ENCODE results near the gene SENP5. TPM values are rescaled to one million over a fixed set of nuclear protein-coding genes. Genes with fewer than 3 reads are reported as not detected.
A peak's percentile ranks its signal among the peaks of the same experiment; 100 is the strongest.

Gene SENP5
- total RNA-seq, 1 experiment from 2014 or later = 54.0 TPM

DNA sequence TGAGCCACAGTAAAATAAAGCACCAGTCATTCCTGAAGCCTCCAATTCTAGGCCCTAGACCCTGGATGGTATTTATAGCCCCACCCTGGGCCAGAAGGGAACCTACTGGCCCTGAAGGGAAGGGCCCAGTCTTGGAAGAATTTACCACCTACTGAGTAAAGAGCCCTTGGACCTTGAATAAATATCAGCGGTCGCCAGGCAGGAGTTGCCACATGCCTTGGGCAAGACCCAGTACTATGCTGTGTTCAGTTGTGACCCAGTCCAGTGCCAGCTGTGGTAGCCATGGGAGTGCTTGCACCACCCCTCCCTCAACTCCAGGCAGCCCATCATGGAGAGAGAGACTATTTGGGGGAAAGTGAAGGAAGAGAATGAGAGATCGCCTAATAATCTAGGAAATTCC, 47.7 kb downstream of the SENP5 start:
- Histone ChIP-seq H3K27ac (no peak overlapping the region), H3K36me3 (peaks cover 27% of the 10 kb centered on the region), H3K4me1 (no peaks in the 10 kb centered on the region), H3K9me3 (replicated peaks) (no peaks in the 10 kb centered on the region), H3K27me3 (no peaks in the 10 kb centered on the region), H3K4me3 (no peak overlapping the region)
- no peak for DNase-seq

DNA sequence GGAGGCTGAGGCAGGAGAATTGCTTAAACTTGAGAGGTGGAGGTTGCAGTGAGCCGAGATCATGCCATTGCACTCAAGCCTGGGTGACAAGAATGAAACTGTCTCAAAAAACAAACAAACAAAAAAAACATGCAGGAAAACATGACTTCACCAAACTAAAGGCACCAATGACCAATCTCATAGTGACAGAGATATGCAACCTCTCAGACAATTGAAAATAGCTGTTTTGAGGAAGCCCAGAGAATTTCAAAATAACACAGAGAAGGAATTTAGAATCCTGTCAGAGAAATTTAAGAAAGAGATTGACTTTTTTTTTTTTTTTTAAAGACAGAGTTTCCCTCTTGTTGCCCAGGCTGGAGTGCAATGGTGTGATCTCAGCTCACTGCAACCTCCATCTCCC, 48.5 kb downstream of the SENP5 start:
- DNase-seq = no peak

DNA sequence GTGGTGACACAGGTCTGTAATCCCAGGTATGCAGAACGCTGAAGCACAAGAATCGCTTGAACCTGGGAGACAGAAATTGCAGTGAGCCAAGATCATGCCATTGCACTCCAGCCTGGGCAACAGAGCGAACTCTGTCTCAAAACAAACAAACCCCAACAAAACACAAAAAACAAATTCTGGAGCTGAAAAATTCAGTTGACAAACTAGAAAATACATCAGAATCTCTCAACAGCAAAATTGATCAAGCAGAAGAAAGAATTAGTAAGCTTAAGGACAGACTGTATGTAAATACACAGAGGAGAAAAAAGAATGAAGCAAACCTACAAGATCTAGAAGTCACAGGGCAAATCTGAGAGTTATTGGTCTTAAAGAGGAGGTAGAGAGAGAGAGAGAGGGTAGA, 49.3 kb downstream of the SENP5 start:
- Histone ChIP-seq H3K36me3 (peaks cover 31% of the 10 kb centered on the region), H3K27me3 (no peaks in the 10 kb centered on the region), H3K4me1 (no peaks in the 10 kb centered on the region), H3K9me3 (replicated peaks) (no peaks in the 10 kb centered on the region), H3K27ac (no peak overlapping the region), H3K4me3 (no peak overlapping the region)
- no peak for DNase-seq

More for the DNA sequence above, 48.5 kb downstream of the SENP5 start:
- no peaks in the 10 kb centered on the region for H3K27me3 ChIP-seq
- no peak overlapping the region for H3K4me3 ChIP-seq
- H3K9me3 ChIP-seq (replicated peaks) = no peaks in the 10 kb centered on the region
- no peak overlapping the region for H3K27ac ChIP-seq
- H3K4me1 ChIP-seq = no peaks in the 10 kb centered on the region
- peaks cover 27% of the 10 kb centered on the region for H3K36me3 ChIP-seq

DNA sequence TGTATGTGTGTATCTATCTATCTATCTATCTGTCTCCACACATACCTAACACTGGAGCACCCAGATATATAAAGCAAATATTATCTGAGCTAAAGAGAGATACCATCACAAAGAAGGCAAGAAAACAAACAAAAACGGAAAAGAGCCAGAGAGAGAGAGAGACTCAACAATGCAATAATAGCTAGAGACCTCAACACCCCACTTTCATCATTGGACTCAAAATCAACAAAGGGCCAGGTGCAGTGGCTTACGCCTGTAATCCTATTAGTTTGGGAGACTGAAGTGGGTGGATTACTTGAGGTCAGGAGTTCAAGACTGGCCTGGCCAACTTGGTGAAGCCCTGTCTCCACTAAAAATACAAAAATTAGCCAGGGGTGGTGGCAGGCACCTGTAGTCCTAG, 51.2 kb downstream of the SENP5 start:
- H3K27me3 ChIP-seq = no peaks in the 10 kb centered on the region
- no peaks in the 10 kb centered on the region for H3K4me1 ChIP-seq
- H3K36me3 ChIP-seq = peaks cover 41% of the 10 kb centered on the region
- H3K27ac ChIP-seq = no peak overlapping the region
- no peaks in the 10 kb centered on the region for H3K9me3 ChIP-seq (replicated peaks)
- no peak overlapping the region for H3K4me3 ChIP-seq
- peak in 1 of 2 experiments; percentile 17 for DNase-seq

DNA sequence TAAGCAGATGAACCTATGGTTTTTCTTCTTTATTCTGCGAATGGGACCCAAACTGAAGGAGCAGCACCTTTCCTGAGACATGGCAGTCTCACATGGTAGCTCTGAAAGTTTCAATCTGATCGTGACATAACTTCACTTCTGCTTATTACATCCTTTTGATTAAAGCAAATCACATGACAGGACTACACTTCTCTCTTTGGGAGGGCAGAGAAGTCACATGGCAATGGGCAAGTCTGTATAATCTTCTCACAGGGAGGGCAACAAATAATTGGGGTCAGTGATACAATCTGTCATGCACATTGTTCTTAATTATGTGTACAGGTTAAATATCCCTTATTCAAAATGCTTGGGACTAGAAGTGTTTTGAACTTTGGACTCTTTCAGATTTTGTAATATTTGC, 53.0 kb downstream of the SENP5 start:
- no peak overlapping the region for H3K4me3 ChIP-seq
- peaks cover 27% of the 10 kb centered on the region for H3K36me3 ChIP-seq
- no peak for DNase-seq

DNA sequence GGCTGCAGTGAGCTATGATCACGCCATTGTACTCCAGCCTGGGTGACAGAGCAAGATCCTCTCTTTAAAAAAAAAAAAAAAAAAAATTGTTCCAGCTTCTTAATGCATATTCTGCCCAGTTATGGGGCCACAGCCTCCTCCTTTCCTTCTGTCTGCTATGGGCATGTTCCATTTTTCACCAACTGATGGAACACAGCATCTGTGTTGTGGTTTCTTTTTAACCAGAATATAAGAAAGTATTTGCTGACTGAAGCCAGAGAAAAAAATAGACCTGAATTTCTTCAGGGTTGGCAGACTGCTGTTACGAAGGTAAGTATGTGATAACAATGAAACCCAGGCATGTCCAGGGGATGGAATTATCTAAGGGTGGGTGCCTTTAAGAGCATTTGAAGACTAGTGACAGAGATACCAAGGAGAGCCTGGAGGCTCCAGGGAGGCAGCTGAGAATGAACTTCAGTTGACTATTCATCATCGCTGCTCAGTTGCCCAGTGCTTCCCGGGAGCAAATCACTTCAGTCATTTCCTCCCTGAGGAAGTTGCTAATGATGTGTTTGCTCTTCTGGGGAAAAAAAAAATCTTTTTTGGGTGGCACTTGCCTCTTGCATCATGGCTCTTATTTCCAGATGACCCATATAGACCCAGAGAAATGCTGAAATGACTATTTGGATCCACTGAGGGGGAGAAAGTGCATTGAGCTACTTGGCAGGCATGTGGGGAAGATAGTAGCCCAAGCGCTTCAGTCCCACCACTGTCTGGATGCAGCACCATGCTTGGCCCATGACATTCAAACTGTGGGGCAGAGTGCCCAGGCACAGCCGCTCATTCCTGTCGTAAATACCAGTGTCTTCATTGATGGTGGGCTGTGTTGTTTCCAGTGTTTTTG, 60.1 kb downstream of the SENP5 start:
- no peaks in the 10 kb centered on the region for H3K4me1 ChIP-seq
- no peak for DNase-seq
- H3K27ac ChIP-seq = no peak overlapping the region
- no peaks in the 10 kb centered on the region for H3K27me3 ChIP-seq
- H3K4me3 ChIP-seq = no peak overlapping the region
- peaks cover 18% of the 10 kb centered on the region for H3K36me3 ChIP-seq
- no peaks in the 10 kb centered on the region for H3K9me3 ChIP-seq (replicated peaks)

More for the DNA sequence above, 53.0 kb downstream of the SENP5 start:
- Histone ChIP-seq H3K27ac (no peak overlapping the region), H3K27me3 (no peaks in the 10 kb centered on the region), H3K4me1 (no peaks in the 10 kb centered on the region), H3K9me3 (replicated peaks) (no peaks in the 10 kb centered on the region)

DNA sequence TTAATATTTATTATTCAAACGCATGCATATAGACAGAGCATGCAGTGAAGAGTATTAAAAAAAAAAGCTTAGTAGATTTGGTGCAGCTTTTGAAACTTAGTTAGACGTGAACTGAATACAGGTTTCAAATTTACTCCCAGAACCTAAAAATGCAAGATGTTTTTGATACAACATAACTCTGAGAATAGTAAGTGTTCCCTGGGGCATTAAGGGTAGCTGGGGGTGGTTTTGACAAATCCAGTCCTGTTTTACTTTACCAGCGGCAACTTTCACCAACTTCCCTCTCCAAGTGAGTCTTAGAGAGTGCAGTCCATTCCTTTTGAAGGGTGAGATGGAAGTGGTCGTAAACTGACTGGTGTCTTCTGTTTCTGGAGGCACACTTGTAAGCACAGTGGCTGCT, 63.4 kb downstream of the SENP5 start:
- H3K36me3 ChIP-seq = peaks cover 37% of the 10 kb centered on the region
- no peak overlapping the region for H3K4me3 ChIP-seq
- no peaks in the 10 kb centered on the region for H3K27me3 ChIP-seq
- H3K9me3 ChIP-seq (replicated peaks) = no peaks in the 10 kb centered on the region
- no peak overlapping the region for H3K27ac ChIP-seq
- no peaks in the 10 kb centered on the region for H3K4me1 ChIP-seq
- DNase-seq = no peak

DNA sequence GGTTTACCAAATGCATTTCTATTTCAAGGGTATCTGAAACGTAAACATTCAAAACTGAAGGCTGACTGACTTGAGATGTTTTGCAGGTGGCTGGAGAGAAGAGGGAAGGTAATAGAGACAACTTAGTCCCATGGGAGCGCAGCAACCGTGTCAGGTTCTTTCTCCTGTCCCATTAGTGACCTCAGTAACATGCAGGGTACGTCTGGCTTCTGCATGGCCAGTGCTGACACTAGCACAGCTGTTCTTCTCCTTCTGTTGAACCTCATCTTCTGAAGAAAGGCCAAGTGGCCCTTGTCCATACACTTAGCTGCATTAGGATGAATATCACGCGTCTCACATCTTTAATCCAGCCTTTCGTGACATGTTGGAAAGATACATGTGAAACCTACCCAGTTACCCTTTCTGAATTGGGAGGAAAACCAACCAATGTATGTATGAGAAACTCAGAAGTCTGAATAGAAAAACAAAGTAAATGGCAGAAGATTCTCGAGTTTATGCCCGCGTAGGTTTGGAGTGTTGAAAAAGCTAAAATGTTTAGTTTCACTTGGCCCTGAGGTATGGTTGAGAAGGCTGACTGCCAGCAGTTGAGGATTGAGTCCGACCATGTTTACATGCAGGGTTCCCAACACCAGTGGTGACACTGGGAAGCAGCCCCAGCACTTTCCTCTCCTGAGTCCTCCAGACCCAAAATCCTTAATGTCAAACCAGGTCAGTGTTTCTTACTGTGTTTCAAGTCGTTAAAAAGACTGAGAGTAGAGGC, 64.3 kb downstream of the SENP5 start:
- Histone ChIP-seq H3K4me3 (no peak overlapping the region), H3K36me3 (peaks cover 46% of the 10 kb centered on the region), H3K27ac (no peak overlapping the region), H3K9me3 (replicated peaks) (no peaks in the 10 kb centered on the region), H3K4me1 (no peaks in the 10 kb centered on the region), H3K27me3 (no peaks in the 10 kb centered on the region)
- no peak for DNase-seq

DNA sequence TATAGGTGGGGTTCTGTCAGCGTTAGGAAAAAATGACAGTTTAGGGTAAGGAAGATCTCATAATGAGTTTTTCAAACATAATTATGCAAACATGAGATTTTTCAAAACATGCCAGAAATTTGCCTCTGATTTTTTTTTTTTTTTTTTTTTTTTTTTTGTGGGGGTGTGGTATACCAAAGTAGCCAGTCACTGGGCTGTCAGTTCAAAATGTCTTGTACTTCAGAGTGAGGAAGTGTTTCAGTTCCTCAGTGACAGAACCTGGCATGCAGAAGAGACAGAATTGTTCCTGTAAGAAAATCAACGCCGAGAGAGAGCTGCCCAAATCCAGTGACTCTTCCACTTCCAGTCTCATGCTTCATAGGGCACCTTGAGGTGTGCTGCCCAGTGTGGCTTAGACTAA, 64.9 kb downstream of the SENP5 start:
- DNase-seq = no peak
- H3K36me3 ChIP-seq = peaks cover 52% of the 10 kb centered on the region
- no peaks in the 10 kb centered on the region for H3K27me3 ChIP-seq
- H3K9me3 ChIP-seq (replicated peaks) = no peaks in the 10 kb centered on the region
- no peaks in the 10 kb centered on the region for H3K4me1 ChIP-seq
- H3K27ac ChIP-seq = no peak overlapping the region
- H3K4me3 ChIP-seq = no peak overlapping the region

DNA sequence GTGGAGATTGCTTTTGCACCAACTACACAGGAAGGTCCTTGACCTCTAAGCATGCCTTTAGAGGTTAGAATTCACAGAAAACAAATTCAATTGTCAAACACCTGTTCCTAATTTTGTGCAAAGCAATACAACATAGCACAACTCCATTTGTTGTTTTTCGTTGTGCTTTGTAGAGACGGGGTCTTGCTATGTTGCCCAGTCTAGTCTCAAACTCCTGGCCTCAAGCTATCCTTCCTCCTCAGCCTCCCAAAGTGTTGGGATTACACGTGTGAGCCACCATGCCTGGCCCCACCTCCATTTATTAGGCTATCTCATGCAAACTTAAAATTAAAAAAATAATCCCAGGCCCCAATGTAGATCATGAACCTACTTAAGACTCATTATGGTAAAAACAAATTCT, 68.6 kb downstream of the SENP5 start:
- H3K27ac ChIP-seq = no peak overlapping the region
- H3K4me3 ChIP-seq = no peak overlapping the region
- no peak for DNase-seq
- no peaks in the 10 kb centered on the region for H3K9me3 ChIP-seq (replicated peaks)
- H3K4me1 ChIP-seq = no peaks in the 10 kb centered on the region
- no peaks in the 10 kb centered on the region for H3K27me3 ChIP-seq
- H3K36me3 ChIP-seq = peaks cover 66% of the 10 kb centered on the region

DNA sequence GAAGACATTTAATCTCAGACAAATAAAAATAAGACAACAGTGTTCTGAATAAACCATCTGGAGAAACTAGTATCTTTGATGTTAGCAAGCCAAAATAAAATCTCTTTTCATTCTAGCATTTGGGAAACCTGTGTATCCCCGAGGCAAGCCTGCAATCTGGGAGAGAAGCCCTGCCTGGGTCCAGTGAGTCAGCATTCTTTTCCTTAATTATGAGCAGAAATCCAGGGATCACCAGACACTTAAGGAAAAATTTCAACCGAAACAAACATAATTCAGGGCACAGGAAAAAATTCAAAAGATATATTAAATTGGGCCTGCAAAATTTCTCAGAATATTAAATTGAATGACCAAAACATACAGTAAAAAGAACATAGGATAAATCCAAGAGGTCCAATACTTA, 70.4 kb downstream of the SENP5 start:
- Histone ChIP-seq H3K36me3 (peaks cover 56% of the 10 kb centered on the region), H3K4me1 (no peaks in the 10 kb centered on the region), H3K4me3 (no peak overlapping the region), H3K9me3 (replicated peaks) (no peaks in the 10 kb centered on the region), H3K27me3 (no peaks in the 10 kb centered on the region), H3K27ac (no peak overlapping the region)
- DNase-seq = no peak

DNA sequence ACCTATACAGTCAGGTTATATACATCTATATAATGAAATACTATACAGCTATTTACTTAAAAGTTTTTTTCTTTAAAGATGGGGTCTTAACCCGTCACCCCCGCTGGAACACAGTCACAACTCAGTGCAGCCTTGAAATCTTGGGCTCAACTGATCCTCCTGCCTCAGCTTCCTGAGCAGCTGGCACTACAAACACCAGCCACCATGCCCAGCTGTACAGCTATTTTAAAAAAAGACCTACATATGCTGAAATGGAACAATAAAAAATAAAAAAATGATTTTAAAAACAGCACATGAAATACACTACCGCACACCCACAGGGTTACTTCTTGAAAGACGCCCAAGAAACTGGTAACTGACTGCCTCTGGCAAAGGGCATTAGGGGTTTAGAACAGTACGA, 70.9 kb downstream of the SENP5 start:
- Histone ChIP-seq H3K27me3 (no peaks in the 10 kb centered on the region), H3K9me3 (replicated peaks) (no peaks in the 10 kb centered on the region), H3K27ac (no peak overlapping the region), H3K4me3 (no peak overlapping the region), H3K4me1 (peaks cover 3% of the 10 kb centered on the region; the same call in 1 of the 2 replicates), H3K36me3 (peaks cover 54% of the 10 kb centered on the region)
- DNase-seq = no peak

DNA sequence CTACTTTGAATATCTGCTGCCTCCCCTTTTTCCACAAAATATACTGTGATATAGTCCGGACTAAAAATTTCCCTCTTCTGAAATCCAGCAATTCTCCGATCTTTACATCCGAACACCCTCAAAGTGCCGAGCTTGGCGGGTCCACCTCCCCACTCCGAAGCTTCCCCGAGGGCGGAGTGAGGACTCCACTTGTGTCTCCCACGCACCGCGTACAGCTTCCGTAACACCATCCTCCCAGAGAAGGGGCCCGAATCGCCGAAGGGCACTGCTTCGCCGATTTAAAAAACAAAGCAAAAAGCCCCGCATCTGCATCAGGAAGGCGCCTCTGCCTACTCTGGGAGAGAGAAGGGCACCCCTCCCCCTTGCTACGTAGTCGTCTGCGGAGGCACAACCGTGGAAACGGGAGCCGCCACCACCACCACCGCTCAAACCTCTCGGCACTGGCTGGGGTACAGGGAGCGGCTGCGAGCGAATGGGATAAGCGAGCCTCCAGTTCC, 74.1 kb downstream of the SENP5 start:
- H3K36me3 ChIP-seq = peaks cover 26% of the 10 kb centered on the region
- H3K4me1 ChIP-seq = peaks cover 4% of the 10 kb centered on the region; the same call in 1 of the 2 replicates
- H3K27ac ChIP-seq = peak overlapping the region; percentile 52
- no peaks in the 10 kb centered on the region for H3K9me3 ChIP-seq (replicated peaks)
- no peaks in the 10 kb centered on the region for H3K27me3 ChIP-seq
- H3K4me3 ChIP-seq = peak overlapping the region; percentile 93
- no peak for DNase-seq

DNA sequence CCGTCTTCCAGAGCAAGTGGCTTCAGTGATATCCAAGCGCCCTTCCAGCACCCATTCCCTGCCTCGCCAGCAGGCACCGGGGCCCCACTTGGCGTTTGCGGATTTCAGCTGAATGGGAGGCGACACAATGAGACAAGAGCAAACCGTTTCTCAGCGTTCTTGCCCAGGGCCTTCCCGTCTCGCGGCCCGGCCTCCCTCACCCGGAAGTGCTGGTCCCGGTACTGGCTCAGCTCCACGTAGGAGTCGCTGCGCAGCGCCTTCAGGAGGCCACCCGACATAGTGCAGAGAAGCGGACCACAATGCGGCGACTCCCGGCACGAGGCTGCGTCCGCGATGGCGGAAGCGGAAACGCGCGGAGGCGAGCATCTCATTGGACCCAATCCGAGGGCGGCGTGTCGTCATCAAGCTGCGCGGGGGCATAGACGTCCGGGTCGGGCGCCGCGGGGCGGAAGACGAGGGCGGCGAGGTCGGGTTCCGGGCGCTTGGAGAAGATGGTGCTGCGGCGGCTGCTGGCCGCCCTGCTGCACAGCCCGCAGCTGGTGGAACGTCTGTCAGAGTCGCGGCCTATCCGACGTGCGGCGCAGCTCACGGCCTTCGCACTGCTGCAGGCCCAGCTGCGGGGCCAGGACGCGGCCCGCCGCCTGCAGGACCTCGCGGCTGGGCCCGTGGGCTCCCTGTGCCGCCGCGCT, 74.7 kb downstream of the SENP5 start, which contains the start of gene NCBP2:
TSS of gene NCBP2 (minus strand) at position 303 of the 689 bp plus-strand sequence. CDS start at position 278, 25 bp downstream.
- Histone ChIP-seq H3K9me3 (replicated peaks) (no peaks in the 10 kb centered on the region), H3K36me3 (peaks cover 20% of the 10 kb centered on the region), H3K4me1 (peaks cover 4% of the 10 kb centered on the region; the same call in 1 of the 2 replicates), H3K4me3 (peak within 1 kb of the TSS; percentile 93), H3K27me3 (no peaks in the 10 kb centered on the region), H3K27ac (peak within 1 kb of the TSS; percentile 52)
- peak; percentile 98 for DNase-seq

Data from SJCRH30 (cell line).